Measurements from ENCODE around the gene FSTL4. TPM values are rescaled to one million over a fixed set of nuclear protein-coding genes. Genes with fewer than 3 reads are reported as not detected.
A peak's percentile ranks its signal among the peaks of the same experiment; 100 is the strongest.

The FSTL4 gene
- total RNA-seq, 1 donor from 2014 or later = 11.3 TPM

- Mint-ChIP-seq H3K36me3 (no peaks in the 10 kb centered on the region), H3K4me3 (no peak overlapping the region), H3K27me3 (no peaks in the 10 kb centered on the region), H3K9me3 (no peaks in the 10 kb centered on the region), H3K4me1 (ENCODE audit: unreplicated experiment) (peaks cover 39% of the 10 kb centered on the region), H3K27ac (no peak overlapping the region)
- TF ChIP-seq CTCF (conservative IDR thresholded peaks at IDR 0.05) = no peak
- DNase-seq (ENCODE audit: extremely low spot score, unreplicated experiment) = no peak
These were observed 245.9 kb downstream of the FSTL4 start for GRCh38 chr5:133366438-133366837.

GRCh38 chr5:133365738-133366137 is 246.6 kb downstream of the FSTL4 start:
- TF ChIP-seq CTCF (conservative IDR thresholded peaks at IDR 0.05) = no peak
- no peaks in the 10 kb centered on the region for H3K36me3 Mint-ChIP-seq
- H3K4me3 Mint-ChIP-seq = no peak overlapping the region
- H3K9me3 Mint-ChIP-seq = no peaks in the 10 kb centered on the region
- H3K27me3 Mint-ChIP-seq = no peaks in the 10 kb centered on the region
- no peak for DNase-seq (ENCODE audit: extremely low spot score, unreplicated experiment)
- H3K4me1 Mint-ChIP-seq (ENCODE audit: unreplicated experiment) = peaks cover 42% of the 10 kb centered on the region
- H3K27ac Mint-ChIP-seq = no peak overlapping the region

GRCh38 chr5:133364936-133365707 is 247.2 kb downstream of the FSTL4 start:
- peak; percentile 75 for TF ChIP-seq CTCF (conservative IDR thresholded peaks at IDR 0.05)
- DNase-seq (ENCODE audit: extremely low spot score, unreplicated experiment) = no peak
- Mint-ChIP-seq H3K4me1 (ENCODE audit: unreplicated experiment) (peaks cover 40% of the 10 kb centered on the region), H3K9me3 (no peaks in the 10 kb centered on the region), H3K27ac (no peak overlapping the region), H3K36me3 (no peaks in the 10 kb centered on the region), H3K27me3 (no peaks in the 10 kb centered on the region), H3K4me3 (no peak overlapping the region)

- peak overlapping the region; percentile 58 for H3K27ac Mint-ChIP-seq
- no peaks in the 10 kb centered on the region for H3K36me3 Mint-ChIP-seq
- TF ChIP-seq CTCF (conservative IDR thresholded peaks at IDR 0.05) = no peak
- peak overlapping the region; percentile 57 for H3K4me3 Mint-ChIP-seq
- no peaks in the 10 kb centered on the region for H3K27me3 Mint-ChIP-seq
- peaks cover 47% of the 10 kb centered on the region for H3K4me1 Mint-ChIP-seq (ENCODE audit: unreplicated experiment)
- DNase-seq (ENCODE audit: extremely low spot score, unreplicated experiment) = no peak
- H3K9me3 Mint-ChIP-seq = no peaks in the 10 kb centered on the region
These were observed 248.3 kb downstream of the FSTL4 start for GRCh38 chr5:133363807-133364587.

GRCh38 chr5:133362438-133362837 is 249.9 kb downstream of the FSTL4 start:
- Mint-ChIP-seq H3K4me3 (no peak overlapping the region), H3K27me3 (no peaks in the 10 kb centered on the region), H3K36me3 (no peaks in the 10 kb centered on the region), H3K9me3 (no peaks in the 10 kb centered on the region), H3K27ac (no peak overlapping the region), H3K4me1 (ENCODE audit: unreplicated experiment) (peaks cover 50% of the 10 kb centered on the region)
- peak; percentile 34 for DNase-seq (ENCODE audit: extremely low spot score, unreplicated experiment)
- TF ChIP-seq CTCF (conservative IDR thresholded peaks at IDR 0.05) = no peak

All from type B pancreatic cell (in vitro differentiated cells).